Stimulated activated naive CD8-positive, alpha-beta T cell treated with anti-CD3 and anti-CD28 coated beads, Interleukin-15, amount 100 ng/mL, for 72 hours (primary cell): ENCODE measurements around the gene GJB6.
"Not testable (repeated sequence)": the region's sequence is repeated elsewhere in the genome, so short reads cannot be mapped to it uniquely, and the experiment has no call there.

ENCODE experiments used
- ATAC-seq: fragments of 150-1000 bp; cut with Tn5 transposase; 2 replicates; pipeline ENCODE4 v1.10.0; 2021; ENCODE audit warnings: mild to moderate bottlenecking, moderate library complexity
- DNase-seq, 2 donors: peaks; one replicate each; pipeline ENCODE4 v3.0.0; 2021 to 2022
- H3K27ac Mint-ChIP-seq, 2 donors: one replicate each; pipeline ENCODE4 v1.8.0; 2022; ENCODE audit warnings: mild to moderate bottlenecking in 2 of 2, mixed read lengths in 2 of 2, moderate library complexity in 2 of 2
- H3K27me3 Mint-ChIP-seq: one replicate; pipeline ENCODE4 v1.8.0; 2022; ENCODE audit warnings: mixed read lengths
- H3K4me1 Mint-ChIP-seq: one replicate; pipeline ENCODE4 v1.8.0; 2022; ENCODE audit warnings: mild to moderate bottlenecking, mixed read lengths
- H3K4me3 Mint-ChIP-seq, 2 donors: one replicate each; pipeline ENCODE4 v1.8.0; 2022; ENCODE audit warnings: mild to moderate bottlenecking in 2 of 2, mixed read lengths in 2 of 2, moderate library complexity in 1 of 2
- H3K9me3 Mint-ChIP-seq, 2 donors: one replicate each; pipeline ENCODE4 v1.8.0; 2022; ENCODE audit warnings: mixed read lengths in 2 of 2

The GJB6 gene

DNA sequence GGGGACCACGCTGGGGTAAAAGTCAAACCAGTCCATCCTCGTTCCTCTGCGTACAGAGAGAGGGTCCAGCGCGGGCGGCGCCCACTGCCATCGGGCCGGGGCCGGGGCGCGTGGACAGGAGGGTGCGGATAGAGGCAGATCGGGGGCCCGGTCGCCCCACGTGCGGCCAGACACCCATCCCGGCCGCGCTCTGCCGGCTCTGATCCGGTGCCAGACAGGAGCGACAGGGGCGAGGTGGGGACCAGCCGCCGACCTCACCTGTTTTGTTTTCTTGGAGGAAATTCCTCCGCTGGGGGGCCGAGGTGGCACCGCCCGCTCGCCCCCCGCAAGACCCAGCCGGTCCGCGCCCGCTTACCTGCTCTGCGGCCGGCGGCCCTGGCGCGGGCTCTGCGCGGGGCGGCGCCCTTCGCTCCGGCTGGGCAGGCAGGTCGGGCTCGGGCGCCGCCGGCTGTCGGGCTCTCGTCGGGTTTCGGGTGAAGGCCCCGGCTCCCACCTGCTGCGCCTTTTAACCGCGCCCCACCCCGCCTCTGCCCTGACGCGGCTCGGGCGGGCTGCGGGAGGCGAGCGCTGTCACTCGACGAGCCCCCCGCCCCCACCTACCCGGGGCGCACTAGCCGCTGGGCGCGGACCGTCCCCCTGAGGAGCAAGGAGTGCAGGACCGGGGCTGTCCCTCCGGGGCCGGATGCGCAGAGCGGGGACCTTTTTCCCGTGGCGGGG, at the start of gene GJB6:
Gene GJB6, minus strand, starts transcription at position 481 of the 717 bp plus-strand sequence. CDS start 8,839 bp downstream, outside the sequence.
- H3K4me3 Mint-ChIP-seq = peak within 1 kb of the TSS; percentile 84 to 86
- H3K27me3 Mint-ChIP-seq = peaks cover 25% of the 10 kb centered on the region
- ATAC-seq (peak; percentile 73), DNase-seq (peak; percentile 41 to 44)
- H3K27ac Mint-ChIP-seq = peak within 1 kb of the TSS; percentile 74 to 91
- H3K9me3 Mint-ChIP-seq = no peaks in the 10 kb centered on the region
- peaks cover 17% of the 10 kb centered on the region for H3K4me1 Mint-ChIP-seq

DNA sequence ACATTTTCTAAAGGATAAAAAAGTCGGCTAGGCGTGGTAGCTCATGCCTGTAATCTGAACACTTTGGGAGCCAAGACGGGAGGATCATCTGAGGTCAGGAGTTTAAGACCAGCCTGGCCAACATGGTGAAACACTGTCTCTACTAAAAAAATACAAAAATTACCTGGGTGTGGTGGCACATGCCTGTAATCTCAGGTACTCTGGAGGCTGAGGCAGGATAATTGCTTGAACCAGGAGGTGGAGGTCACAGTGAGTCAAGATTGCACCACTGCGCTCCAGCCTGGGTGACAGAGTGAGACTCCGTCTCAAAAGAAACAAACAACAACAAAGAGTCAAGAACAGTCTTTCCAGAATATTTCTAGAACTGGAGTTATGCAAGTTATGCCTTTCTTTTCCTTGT, 44.8 kb upstream of the GJB6 start:
- not testable (repeated sequence) for DNase-seq, ATAC-seq, H3K4me1 Mint-ChIP-seq, H3K9me3 Mint-ChIP-seq, H3K27ac Mint-ChIP-seq, H3K4me3 Mint-ChIP-seq
- H3K27me3 Mint-ChIP-seq = peaks cover 17% of the 10 kb centered on the region

- DNase-seq = no peak
- no peak overlapping the region for H3K4me3 Mint-ChIP-seq
- no peaks in the 10 kb centered on the region for H3K4me1 Mint-ChIP-seq
- H3K27me3 Mint-ChIP-seq = peaks cover 17% of the 10 kb centered on the region
- ATAC-seq = no peak
- H3K9me3 Mint-ChIP-seq = no peaks in the 10 kb centered on the region
- H3K27ac Mint-ChIP-seq = no peak overlapping the region
Measured at GRCh38 chr13:20274466-20274865, 42.3 kb upstream of the GJB6 start.

- Mint-ChIP-seq H3K9me3 (no peaks in the 10 kb centered on the region), H3K27me3 (peaks cover 17% of the 10 kb centered on the region), H3K4me1 (no peaks in the 10 kb centered on the region), H3K27ac (no peak overlapping the region), H3K4me3 (no peak overlapping the region)
- DNase-seq (no peak), ATAC-seq (no peak)
Measured at GRCh38 chr13:20272588-20273171, 40.6 kb upstream of the GJB6 start.

GRCh38 chr13:20272104-20272503, 40.0 kb upstream of the GJB6 start:
- no peak for DNase-seq
- no peaks in the 10 kb centered on the region for H3K4me1 Mint-ChIP-seq
- no peak overlapping the region for H3K4me3 Mint-ChIP-seq
- no peaks in the 10 kb centered on the region for H3K9me3 Mint-ChIP-seq
- ATAC-seq = no peak
- H3K27ac Mint-ChIP-seq = no peak overlapping the region
- H3K27me3 Mint-ChIP-seq = peaks cover 17% of the 10 kb centered on the region

GRCh38 chr13:20271441-20271840, 39.3 kb upstream of the GJB6 start:
- Mint-ChIP-seq H3K4me3 (no peak overlapping the region), H3K27ac (no peak overlapping the region), H3K4me1 (no peaks in the 10 kb centered on the region), H3K9me3 (no peaks in the 10 kb centered on the region), H3K27me3 (peaks cover 23% of the 10 kb centered on the region)
- DNase-seq = no peak
- ATAC-seq = no peak

GRCh38 chr13:20270163-20270865, 38.2 kb upstream of the GJB6 start:
- H3K4me3 Mint-ChIP-seq = no peak overlapping the region
- no peak for ATAC-seq
- DNase-seq = no peak
- peaks cover 30% of the 10 kb centered on the region for H3K27me3 Mint-ChIP-seq
- no peak overlapping the region for H3K27ac Mint-ChIP-seq
- no peaks in the 10 kb centered on the region for H3K4me1 Mint-ChIP-seq
- no peaks in the 10 kb centered on the region for H3K9me3 Mint-ChIP-seq

DNA sequence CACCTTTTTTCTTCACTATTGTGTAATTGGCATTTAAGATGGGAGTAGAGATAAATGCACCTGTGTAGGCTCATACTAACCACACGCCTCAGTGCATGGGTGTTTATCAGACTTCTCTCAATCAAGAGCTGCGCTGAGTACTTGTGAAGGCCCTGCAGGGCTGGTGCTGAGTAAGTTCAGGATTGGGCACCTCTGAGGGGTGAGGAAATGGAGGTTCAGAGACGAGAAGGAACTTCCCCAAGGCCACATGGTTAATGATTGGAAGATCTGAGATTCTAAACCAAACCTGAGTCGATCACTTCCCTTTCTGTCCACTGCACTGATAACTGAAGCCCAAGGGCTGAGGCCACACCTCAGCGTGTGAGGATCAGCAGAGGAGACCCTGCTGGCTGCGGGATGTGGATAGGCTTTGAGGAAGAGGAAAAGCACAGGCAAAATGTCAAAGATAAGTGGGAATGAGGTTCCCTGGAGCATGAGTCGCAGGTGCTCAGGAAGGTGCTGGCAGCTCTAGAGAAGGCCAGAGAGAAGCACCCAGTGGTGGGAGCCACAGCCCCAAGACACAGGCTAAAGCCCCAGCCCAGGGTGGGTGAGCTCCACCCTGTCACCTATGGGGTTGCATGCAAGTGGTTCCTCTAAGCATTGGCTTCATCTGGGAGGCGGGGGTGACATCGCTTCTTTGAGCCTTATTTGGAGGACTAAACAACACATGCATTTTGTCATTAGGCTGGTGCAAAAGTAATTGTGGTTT, 32.3 kb upstream of the GJB6 start:
- H3K27ac Mint-ChIP-seq = no peak overlapping the region
- ATAC-seq (no peak), DNase-seq (no peak)
- no peaks in the 10 kb centered on the region for H3K4me1 Mint-ChIP-seq
- no peak overlapping the region for H3K4me3 Mint-ChIP-seq
- H3K9me3 Mint-ChIP-seq = no peaks in the 10 kb centered on the region
- peaks cover 12% of the 10 kb centered on the region for H3K27me3 Mint-ChIP-seq

DNA sequence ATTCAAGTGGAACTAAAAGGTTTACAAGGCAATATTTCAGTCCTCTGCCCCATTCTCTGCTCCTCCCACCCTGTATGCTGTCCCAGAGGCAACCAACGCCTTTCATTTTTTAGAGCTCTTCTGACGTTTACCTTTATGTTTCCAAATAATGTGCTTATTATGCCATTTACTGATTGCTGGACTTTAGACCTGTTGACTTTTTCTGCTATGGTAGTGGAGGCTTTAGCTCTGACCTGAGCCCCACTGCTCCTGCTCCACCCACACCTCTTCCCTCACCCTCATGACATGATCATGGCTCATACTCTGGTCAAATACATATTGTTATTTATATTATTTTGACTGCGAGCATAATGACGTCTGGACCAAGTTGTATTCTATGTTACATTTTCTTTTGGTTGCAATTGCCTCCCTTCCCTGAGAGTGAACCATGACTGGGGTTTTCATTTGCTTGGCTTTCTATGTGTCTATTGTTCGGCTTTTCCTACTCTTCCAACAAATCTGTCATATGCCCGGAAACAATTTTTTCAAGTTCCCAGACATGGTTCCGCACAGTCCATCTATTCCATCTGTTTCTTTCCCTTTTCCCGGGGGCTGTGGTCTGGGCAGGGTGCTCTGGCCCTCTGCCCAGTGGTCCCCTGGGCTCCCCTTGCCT, 31.4 kb upstream of the GJB6 start:
- DNase-seq = no peak
- no peak for ATAC-seq
- H3K27ac Mint-ChIP-seq = no peak overlapping the region
- H3K4me1 Mint-ChIP-seq = no peaks in the 10 kb centered on the region
- H3K27me3 Mint-ChIP-seq = peaks cover 12% of the 10 kb centered on the region
- H3K9me3 Mint-ChIP-seq = no peaks in the 10 kb centered on the region
- no peak overlapping the region for H3K4me3 Mint-ChIP-seq

DNA sequence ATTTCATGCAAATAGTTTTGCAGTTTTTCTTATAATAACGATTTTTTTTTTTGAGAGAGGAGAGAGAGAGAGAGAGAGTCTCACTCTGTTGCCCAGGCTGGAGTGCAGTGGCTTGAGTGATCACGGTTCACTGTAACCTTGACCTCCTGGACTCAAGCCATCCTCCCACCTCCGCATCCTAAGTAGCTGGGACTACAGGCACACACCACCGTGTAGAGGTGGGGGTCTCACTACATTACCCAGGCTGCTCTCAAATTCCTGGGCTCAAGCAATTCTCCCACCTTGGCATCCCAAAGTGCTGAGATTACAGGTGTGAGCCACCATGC, 26.8 kb upstream of the GJB6 start:
- Mint-ChIP-seq H3K4me1 (no peaks in the 10 kb centered on the region), H3K4me3 (no peak overlapping the region), H3K27me3 (no peaks in the 10 kb centered on the region), H3K27ac (no peak overlapping the region), H3K9me3 (no peaks in the 10 kb centered on the region)
- ATAC-seq (no peak), DNase-seq (no peak)

DNA sequence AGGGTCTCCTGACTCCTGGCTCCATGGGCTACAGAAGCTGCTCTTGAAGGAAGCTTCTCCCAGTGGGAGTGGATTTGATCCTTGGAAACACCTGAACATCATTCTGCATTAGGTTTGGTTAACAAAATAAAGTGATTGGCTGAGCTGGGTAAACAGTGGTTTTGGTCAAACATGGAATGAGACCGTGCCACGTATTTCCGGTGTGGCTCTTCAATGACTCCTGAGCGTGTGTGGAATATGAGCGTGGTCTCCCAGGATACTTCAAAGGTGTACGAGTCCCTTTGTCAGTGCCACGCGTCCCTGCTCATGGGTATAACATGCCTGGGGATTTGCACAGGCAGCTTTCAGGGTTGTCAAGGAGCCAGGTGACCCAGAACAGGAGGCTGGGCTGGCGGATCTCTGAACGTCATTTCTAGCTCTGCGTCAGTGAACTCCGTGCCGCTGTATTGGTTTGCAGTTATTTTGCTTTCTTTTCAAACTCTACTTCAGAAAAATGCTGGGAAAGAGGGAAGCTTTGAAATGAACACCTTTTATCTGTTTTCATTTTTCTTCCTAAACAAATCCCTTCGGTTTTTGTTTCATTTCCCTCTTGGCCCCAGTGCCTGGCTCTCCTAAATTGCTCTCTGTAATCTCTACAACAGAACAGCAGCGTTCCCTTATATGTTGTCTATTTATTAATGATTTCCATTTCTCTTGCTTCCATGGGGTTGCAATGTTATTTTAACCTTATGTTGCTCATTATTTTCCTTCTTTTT, 26.3 kb upstream of the GJB6 start:
- Mint-ChIP-seq H3K4me1 (no peaks in the 10 kb centered on the region), H3K27ac (no peak overlapping the region), H3K27me3 (peaks cover under 1% of the 10 kb centered on the region), H3K4me3 (no peak overlapping the region), H3K9me3 (no peaks in the 10 kb centered on the region)
- no peak for ATAC-seq
- no peak for DNase-seq

- Mint-ChIP-seq H3K27me3 (peaks cover 11% of the 10 kb centered on the region), H3K4me3 (no peak overlapping the region), H3K27ac (no peak overlapping the region), H3K9me3 (no peaks in the 10 kb centered on the region), H3K4me1 (no peaks in the 10 kb centered on the region)
- no peak for ATAC-seq
- DNase-seq = no peak
Measured at GRCh38 chr13:20254076-20254475, 22.0 kb upstream of the GJB6 start.

DNA sequence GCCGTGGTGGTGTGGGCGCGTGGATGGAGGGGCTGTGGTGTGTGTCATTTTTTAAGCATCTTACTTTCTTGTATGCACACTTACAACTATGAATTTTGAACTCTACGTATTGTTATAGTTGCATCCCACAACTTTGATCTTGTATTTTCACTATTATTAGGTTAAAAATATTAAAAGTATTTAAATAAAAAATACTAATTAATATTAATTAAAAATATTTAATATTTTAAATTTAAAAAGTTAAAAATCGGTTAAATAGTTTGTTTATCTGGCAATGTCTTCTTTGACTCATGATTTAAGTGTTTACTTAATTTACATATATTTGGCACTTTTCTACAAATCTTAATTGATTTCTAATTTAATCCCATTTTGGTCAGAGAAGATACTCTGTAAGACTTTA, 17.8 kb upstream of the GJB6 start:
- Mint-ChIP-seq H3K4me3 (no peak overlapping the region), H3K27ac (no peak overlapping the region), H3K9me3 (no peaks in the 10 kb centered on the region)

GRCh38 chr13:20247963-20248362, 15.8 kb upstream of the GJB6 start:
- Mint-ChIP-seq H3K4me3 (no peak overlapping the region), H3K4me1 (peaks cover 4% of the 10 kb centered on the region), H3K27me3 (peaks cover 6% of the 10 kb centered on the region), H3K9me3 (peaks cover 0 to 12% of the 10 kb centered on the region in 2 donors), H3K27ac (no peak overlapping the region)
- DNase-seq (no peak), ATAC-seq (no peak)

More for the DNA sequence above, 17.8 kb upstream of the GJB6 start:
- Mint-ChIP-seq H3K27me3 (peaks cover 11% of the 10 kb centered on the region), H3K4me1 (no peaks in the 10 kb centered on the region)
- ATAC-seq (no peak), DNase-seq (no peak)

DNA sequence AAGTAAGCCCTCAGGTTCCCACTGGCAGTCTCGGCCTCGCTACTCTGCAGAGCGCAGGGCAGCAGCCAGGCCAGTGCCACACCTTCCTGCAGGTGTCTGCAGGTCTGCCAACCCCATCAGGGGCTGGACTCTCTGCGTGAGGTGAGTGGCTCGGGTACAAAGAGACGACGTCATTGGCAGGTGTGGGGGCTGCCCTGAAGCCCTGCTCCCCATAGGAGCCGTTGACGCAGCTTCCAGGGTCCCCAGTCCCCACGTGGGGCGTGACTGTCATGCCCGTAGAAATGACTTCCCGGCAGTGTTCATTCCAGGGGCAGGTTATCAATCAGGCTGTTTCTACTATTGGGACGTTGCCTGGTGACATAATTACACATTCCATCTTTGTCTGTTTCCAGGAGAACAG, 15.3 kb upstream of the GJB6 start:
- ATAC-seq (no peak), DNase-seq (no peak)
- peaks cover under 1% of the 10 kb centered on the region for H3K27me3 Mint-ChIP-seq
- H3K27ac Mint-ChIP-seq = peak overlapping the region in 1 of 2 donors; percentile 34
- peaks cover 7% of the 10 kb centered on the region for H3K4me1 Mint-ChIP-seq
- H3K9me3 Mint-ChIP-seq = peaks cover 0 to 14% of the 10 kb centered on the region in 2 donors
- no peak overlapping the region for H3K4me3 Mint-ChIP-seq
